Type B pancreatic cell (in vitro differentiated cells): ENCODE results near the gene GBF1. TPM values are rescaled to one million over a fixed set of nuclear protein-coding genes. Genes with fewer than 3 reads are reported as not detected.

Experiments used
- DNase-seq: peaks from one replicate; pipeline ENCODE4 v3.0.0; 2021; ENCODE audit warnings: mixed read lengths; ENCODE audit not compliant: unreplicated experiment; ENCODE audit errors: extremely low spot score
- H3K27ac Mint-ChIP-seq: 2 replicates; pipeline ENCODE4 v1.8.0; 2021; ENCODE audit warnings: mild to moderate bottlenecking, mixed read lengths
- H3K27me3 Mint-ChIP-seq: 2 replicates; pipeline ENCODE4 v1.8.0; 2021; ENCODE audit warnings: mixed read lengths
- H3K36me3 Mint-ChIP-seq: 2 replicates; pipeline ENCODE4 v1.8.0; 2021; ENCODE audit warnings: mixed read lengths
- H3K4me1 Mint-ChIP-seq: one replicate; pipeline ENCODE4 v1.8.0; 2021; ENCODE audit warnings: mixed read lengths; ENCODE audit not compliant: unreplicated experiment
- H3K4me3 Mint-ChIP-seq: 2 replicates; pipeline ENCODE4 v1.8.0; 2021; ENCODE audit warnings: mild to moderate bottlenecking, mixed read lengths
- H3K9me3 Mint-ChIP-seq: 2 replicates; pipeline ENCODE4 v1.8.0; 2021; ENCODE audit warnings: mixed read lengths
- total RNA-seq: library from RNA; stranded (reverse); gene quantifications from 2 replicates; pipeline ENCODE4 v1.2.1, GENCODE V29; 2021; ENCODE audit warnings: low replicate concordance
- TF ChIP-seq, protein P1 (sequence below): fragments of 200-600 bp; sonication (generic); conservative IDR thresholded peaks from 2 replicates; pipeline ENCODE4 v1.5.0; 2021; ENCODE audit warnings: antibody characterized with exemption, mild to moderate bottlenecking

Gene GBF1
- total RNA-seq, 1 donor from 2014 or later = 48.7 TPM

DNA sequence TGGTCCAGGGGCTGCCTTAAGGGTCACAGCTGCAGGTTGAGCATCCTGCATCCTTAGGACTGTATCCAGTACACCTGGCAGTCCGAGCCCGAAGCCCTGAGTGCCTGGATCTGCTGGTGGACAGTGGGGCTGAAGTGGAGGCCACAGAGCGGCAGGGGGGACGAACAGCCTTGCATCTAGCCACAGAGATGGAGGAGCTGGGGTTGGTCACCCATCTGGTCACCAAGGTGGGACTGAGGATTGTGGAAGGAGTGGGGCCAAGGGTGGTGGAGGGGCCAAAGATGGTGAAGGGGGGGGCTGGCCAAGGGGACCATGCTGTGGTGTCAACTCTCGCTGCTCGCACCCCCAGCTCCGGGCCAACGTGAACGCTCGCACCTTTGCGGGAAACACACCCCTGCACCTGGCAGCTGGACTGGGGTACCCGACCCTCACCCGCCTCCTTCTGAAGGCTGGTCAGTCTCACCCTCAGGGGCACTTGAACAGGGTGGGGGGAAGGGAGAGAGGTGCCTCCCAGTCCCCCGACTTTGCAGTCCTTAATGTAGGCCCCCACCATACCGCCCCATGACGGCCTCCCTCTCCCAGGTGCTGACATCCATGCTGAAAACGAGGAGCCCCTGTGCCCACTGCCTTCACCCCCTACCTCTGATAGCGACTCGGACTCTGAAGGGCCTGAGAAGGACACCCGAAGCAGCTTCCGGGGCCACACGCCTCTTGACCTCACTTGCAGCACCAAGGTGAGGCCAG is 155.4 kb downstream of the GBF1 start:
- no peak overlapping the region for H3K4me3 Mint-ChIP-seq
- no peaks in the 10 kb centered on the region for H3K9me3 Mint-ChIP-seq
- TF ChIP-seq, protein P1, sequence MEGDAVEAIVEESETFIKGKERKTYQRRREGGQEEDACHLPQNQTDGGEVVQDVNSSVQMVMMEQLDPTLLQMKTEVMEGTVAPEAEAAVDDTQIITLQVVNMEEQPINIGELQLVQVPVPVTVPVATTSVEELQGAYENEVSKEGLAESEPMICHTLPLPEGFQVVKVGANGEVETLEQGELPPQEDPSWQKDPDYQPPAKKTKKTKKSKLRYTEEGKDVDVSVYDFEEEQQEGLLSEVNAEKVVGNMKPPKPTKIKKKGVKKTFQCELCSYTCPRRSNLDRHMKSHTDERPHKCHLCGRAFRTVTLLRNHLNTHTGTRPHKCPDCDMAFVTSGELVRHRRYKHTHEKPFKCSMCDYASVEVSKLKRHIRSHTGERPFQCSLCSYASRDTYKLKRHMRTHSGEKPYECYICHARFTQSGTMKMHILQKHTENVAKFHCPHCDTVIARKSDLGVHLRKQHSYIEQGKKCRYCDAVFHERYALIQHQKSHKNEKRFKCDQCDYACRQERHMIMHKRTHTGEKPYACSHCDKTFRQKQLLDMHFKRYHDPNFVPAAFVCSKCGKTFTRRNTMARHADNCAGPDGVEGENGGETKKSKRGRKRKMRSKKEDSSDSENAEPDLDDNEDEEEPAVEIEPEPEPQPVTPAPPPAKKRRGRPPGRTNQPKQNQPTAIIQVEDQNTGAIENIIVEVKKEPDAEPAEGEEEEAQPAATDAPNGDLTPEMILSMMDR = no peak
- H3K27me3 Mint-ChIP-seq = peaks cover 3% of the 10 kb centered on the region
- no peaks in the 10 kb centered on the region for H3K36me3 Mint-ChIP-seq
- no peak overlapping the region for H3K27ac Mint-ChIP-seq
- peaks cover 9% of the 10 kb centered on the region for H3K4me1 Mint-ChIP-seq
- DNase-seq = no peak

DNA sequence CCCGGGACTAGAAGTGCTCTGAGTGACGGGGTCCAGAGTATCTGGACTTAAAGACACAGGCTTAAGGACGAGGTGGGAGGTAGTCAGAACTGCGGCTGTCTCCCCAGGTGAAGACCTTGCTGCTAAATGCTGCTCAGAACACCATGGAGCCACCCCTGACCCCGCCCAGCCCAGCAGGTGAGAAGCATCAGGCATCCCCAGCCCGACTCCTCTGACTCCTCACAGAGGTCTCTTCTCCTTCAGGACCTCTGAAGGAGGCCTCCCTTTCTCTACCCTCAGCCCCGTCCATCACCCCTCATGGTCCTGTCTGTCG is 156.0 kb downstream of the GBF1 start:
- Mint-ChIP-seq H3K4me3 (peak overlapping the region; percentile 28), H3K4me1 (peaks cover 6% of the 10 kb centered on the region), H3K27me3 (peaks cover 8% of the 10 kb centered on the region), H3K36me3 (no peaks in the 10 kb centered on the region), H3K27ac (no peak overlapping the region), H3K9me3 (no peaks in the 10 kb centered on the region)
- TF ChIP-seq, protein P1 = no peak
- no peak for DNase-seq

DNA sequence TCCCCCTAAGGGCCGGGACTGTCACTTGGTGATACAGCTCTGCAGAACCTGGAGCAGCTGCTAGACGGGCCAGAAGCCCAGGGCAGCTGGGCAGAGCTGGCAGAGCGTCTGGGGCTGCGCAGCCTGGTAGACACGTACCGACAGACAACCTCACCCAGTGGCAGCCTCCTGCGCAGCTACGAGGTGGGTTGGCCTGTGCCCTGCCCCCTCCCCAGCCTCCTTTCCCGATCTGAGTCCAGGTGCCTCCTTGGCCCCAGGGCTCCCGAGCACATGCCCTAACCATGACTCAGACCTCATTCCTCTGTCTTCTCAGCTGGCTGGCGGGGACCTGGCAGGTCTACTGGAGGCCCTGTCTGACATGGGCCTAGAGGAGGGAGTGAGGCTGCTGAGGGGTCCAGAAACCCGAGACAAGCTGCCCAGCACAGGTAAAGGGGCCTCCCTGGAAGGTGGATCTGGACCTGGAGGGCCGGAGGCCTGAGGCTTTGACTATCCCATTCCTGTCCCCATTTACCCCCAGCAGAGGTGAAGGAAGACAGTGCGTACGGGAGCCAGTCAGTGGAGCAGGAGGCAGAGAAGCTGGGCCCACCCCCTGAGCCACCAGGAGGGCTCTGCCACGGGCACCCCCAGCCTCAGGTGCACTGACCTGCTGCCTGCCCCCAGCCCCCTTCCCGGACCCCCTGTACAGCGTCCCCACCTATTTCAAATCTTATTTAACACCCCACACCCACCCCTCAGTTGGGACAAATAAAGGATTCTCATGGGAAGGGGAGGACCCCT is 156.6 kb downstream of the GBF1 start:
- peak; percentile 68 for DNase-seq
- Mint-ChIP-seq H3K27ac (peak overlapping the region; percentile 39), H3K4me1 (peaks cover under 1% of the 10 kb centered on the region), H3K27me3 (peaks cover 14% of the 10 kb centered on the region), H3K4me3 (peak overlapping the region; percentile 28), H3K36me3 (no peaks in the 10 kb centered on the region), H3K9me3 (no peaks in the 10 kb centered on the region)
- TF ChIP-seq, protein P1 = no peak

DNA sequence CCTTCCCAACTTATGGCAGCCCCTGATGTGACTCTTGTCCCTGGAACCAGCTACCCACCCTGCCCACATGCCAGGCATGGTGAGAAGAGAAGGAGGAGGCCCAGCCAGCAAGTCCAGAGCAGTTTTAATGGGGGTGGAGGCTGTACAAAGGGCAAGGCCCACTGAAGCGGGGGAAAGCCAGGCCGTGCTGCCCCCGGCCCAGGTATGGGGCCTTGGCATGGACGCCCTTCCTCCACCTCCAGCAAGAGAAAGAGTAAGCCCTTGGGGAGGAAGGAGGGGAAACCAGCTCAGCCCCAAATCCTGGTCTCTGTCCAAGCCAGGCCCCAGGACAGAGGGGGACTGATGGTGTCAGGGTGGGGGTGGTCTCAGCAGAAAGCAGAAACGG is 157.2 kb downstream of the GBF1 start:
- TF ChIP-seq, protein P1 = no peak
- Mint-ChIP-seq H3K36me3 (no peaks in the 10 kb centered on the region), H3K27ac (no peak overlapping the region), H3K27me3 (peaks cover 19% of the 10 kb centered on the region), H3K4me1 (no peaks in the 10 kb centered on the region), H3K9me3 (no peaks in the 10 kb centered on the region), H3K4me3 (no peak overlapping the region)
- DNase-seq = no peak

DNA sequence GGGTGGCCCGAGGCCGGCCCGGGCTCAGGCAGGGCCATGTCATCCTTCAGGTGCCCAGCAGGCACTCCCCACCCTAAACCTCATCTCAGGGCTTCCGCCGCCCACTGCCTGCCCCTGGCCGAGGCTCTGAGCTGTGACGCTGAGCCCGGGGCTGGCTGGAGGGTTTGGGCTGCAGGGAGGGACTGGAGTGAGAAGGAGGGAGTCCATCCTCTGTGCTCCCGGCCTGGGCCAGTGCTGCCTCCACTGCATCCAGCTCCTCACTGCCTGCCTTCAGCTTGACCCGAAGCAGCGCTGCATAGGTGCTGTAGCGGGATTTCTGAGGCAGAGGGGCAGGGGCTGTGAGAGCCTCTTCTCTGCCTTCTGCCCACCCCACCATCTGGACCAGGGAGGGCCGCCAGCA is 157.8 kb downstream of the GBF1 start:
- Mint-ChIP-seq H3K4me1 (no peaks in the 10 kb centered on the region), H3K9me3 (no peaks in the 10 kb centered on the region), H3K4me3 (no peak overlapping the region), H3K27me3 (peaks cover 26% of the 10 kb centered on the region), H3K27ac (no peak overlapping the region), H3K36me3 (no peaks in the 10 kb centered on the region)
- peak; percentile 65 for DNase-seq
- TF ChIP-seq, protein P1 = no peak
